H9 (cell line): ENCODE data around the gene PTK7. TPM values are rescaled to one million over a fixed set of nuclear protein-coding genes. Genes with fewer than 3 reads are reported as not detected.

Source experiments
- DNase-seq: peaks from one replicate; pipeline ENCODE4 v3.0.0-alpha.2; 2017
- H2AFZ ChIP-seq: one replicate; pipeline ENCODE4 v1.6.1; 2013; ENCODE audit warnings: mild to moderate bottlenecking, low read length, control low read depth, moderate library complexity
- H2AK5ac ChIP-seq: 2 replicates; pipeline ENCODE4 v1.6.1; 2013; ENCODE audit warnings: low read length, control low read depth, mixed read lengths; ENCODE audit not compliant: insufficient read length
- H2BK120ac ChIP-seq: one replicate; pipeline ENCODE4 v1.6.1; 2013; ENCODE audit warnings: low read depth, mild to moderate bottlenecking, low read length, control low read depth, inconsistent platforms; ENCODE audit not compliant: poor library complexity, severe bottlenecking
- H2BK12ac ChIP-seq: 2 replicates; pipeline ENCODE4 v1.6.1; 2013; ENCODE audit warnings: low read length, control low read depth, mixed read lengths, low read depth; ENCODE audit not compliant: insufficient read length
- H2BK15ac ChIP-seq: 2 replicates; pipeline ENCODE4 v1.6.1; 2013; ENCODE audit warnings: low read depth, low read length, control low read depth
- H2BK20ac ChIP-seq: one replicate; pipeline ENCODE4 v1.6.1; 2013; ENCODE audit warnings: low read depth, mild to moderate bottlenecking, low read length, control low read depth, inconsistent platforms; ENCODE audit not compliant: poor library complexity, severe bottlenecking
- H2BK5ac ChIP-seq: 2 replicates; pipeline ENCODE4 v1.6.1; 2013; ENCODE audit warnings: low read length, control low read depth, mixed read lengths; ENCODE audit not compliant: insufficient read length
- H3K14ac ChIP-seq: 2 replicates; pipeline ENCODE4 v1.6.1; 2013; ENCODE audit warnings: low read length, control low read depth; ENCODE audit not compliant: insufficient read depth
- H3K18ac ChIP-seq: 2 replicates; pipeline ENCODE4 v1.6.1; 2013; ENCODE audit warnings: low read depth, mild to moderate bottlenecking, mixed read lengths, low read length, control low read depth; ENCODE audit not compliant: insufficient read length
- H3K23ac ChIP-seq: 2 replicates; pipeline ENCODE4 v1.6.1; 2013; ENCODE audit warnings: low read length, control low read depth, mixed read lengths, low read depth; ENCODE audit not compliant: insufficient read length
- H3K23me2 ChIP-seq: 2 replicates; pipeline ENCODE4 v1.6.1; 2013; ENCODE audit warnings: low read depth, mild to moderate bottlenecking, mixed read lengths, low read length, control low read depth; ENCODE audit not compliant: insufficient read length, poor library complexity, severe bottlenecking
- H3K27ac ChIP-seq: 2 replicates; pipeline ENCODE4 v1.5.1; 2013; ENCODE audit warnings: low read length, control low read depth, mixed read lengths, low read depth; ENCODE audit not compliant: insufficient read length
- H3K27me3 ChIP-seq: 2 replicates; pipeline ENCODE4 v1.6.1; 2013; ENCODE audit warnings: low read length, control low read depth, inconsistent platforms; ENCODE audit not compliant: insufficient read depth
- H3K4ac ChIP-seq: 2 replicates; pipeline ENCODE4 v1.6.1; 2013; ENCODE audit warnings: low read depth, mild to moderate bottlenecking, control low read depth, inconsistent platforms, low read length, moderate library complexity
- H3K4me1 ChIP-seq: 2 replicates; pipeline ENCODE4 v1.6.1; 2013; ENCODE audit warnings: low read length, control low read depth, inconsistent platforms; ENCODE audit not compliant: insufficient read depth
- H3K4me2 ChIP-seq: 2 replicates; pipeline ENCODE4 v1.6.1; 2013; ENCODE audit warnings: low read length, control low read depth, mixed read lengths; ENCODE audit not compliant: insufficient read length, insufficient read depth
- H3K56ac ChIP-seq: 2 replicates; pipeline ENCODE4 v1.6.1; 2013; ENCODE audit warnings: low read depth, mild to moderate bottlenecking, mixed read lengths, low read length, control low read depth; ENCODE audit not compliant: insufficient read length
- H3K79me1 ChIP-seq: 2 replicates; pipeline ENCODE4 v1.6.1; 2013; ENCODE audit warnings: low read depth, mild to moderate bottlenecking, moderate library complexity, low read length, control low read depth, inconsistent platforms; ENCODE audit not compliant: insufficient read depth, poor library complexity, severe bottlenecking
- H3K79me2 ChIP-seq: 2 replicates; pipeline ENCODE4 v1.6.1; 2013; ENCODE audit warnings: low read length, control low read depth, inconsistent platforms; ENCODE audit not compliant: insufficient read depth
- H3K9ac ChIP-seq: 2 replicates; pipeline ENCODE4 v1.6.1; 2013; ENCODE audit warnings: low read length, control low read depth, mixed read lengths; ENCODE audit not compliant: insufficient read length; ENCODE audit errors: extremely low read depth
- H3K9me3 ChIP-seq: one replicate; pipeline ENCODE4 v1.6.1; 2013; ENCODE audit warnings: low read depth, low read length, inconsistent platforms; ENCODE audit not compliant: control insufficient read depth
- H3T11ph ChIP-seq: one replicate; pipeline ENCODE4 v1.6.1; 2013; ENCODE audit warnings: mild to moderate bottlenecking, low read length, control low read depth, inconsistent platforms
- H4K20me1 ChIP-seq: one replicate; pipeline ENCODE4 v1.6.1; 2013; ENCODE audit not compliant: control insufficient read depth, insufficient read length, insufficient read depth
- H4K5ac ChIP-seq: 2 replicates; pipeline ENCODE4 v1.6.1; 2013; ENCODE audit warnings: low read depth, mild to moderate bottlenecking, mixed read lengths, low read length, control low read depth; ENCODE audit not compliant: insufficient read length
- H4K8ac ChIP-seq: replicated peaks from 2 replicates; pipeline ENCODE4 v1.6.1; 2013; ENCODE audit warnings: low read length, control low read depth, mixed read lengths, low read depth; ENCODE audit not compliant: insufficient read length
- H4K91ac ChIP-seq: 2 replicates; pipeline ENCODE4 v1.6.1; 2013; ENCODE audit warnings: low read depth, mild to moderate bottlenecking, moderate library complexity, mixed read lengths, low read length, control low read depth; ENCODE audit not compliant: insufficient read length
- H3K27ac Mint-ChIP-seq, 3 experiments: 2 replicates in 2 of 3; 3 replicates in 1 of 3; pipeline ENCODE4 v1.8.0; 2020 to 2021; ENCODE audit warnings: mixed read lengths in 3 of 3, mild to moderate bottlenecking in 1 of 3, moderate library complexity in 1 of 3
- H3K27me3 Mint-ChIP-seq: 2 replicates; pipeline ENCODE4 v1.8.0; 2021; ENCODE audit warnings: low read depth, mild to moderate bottlenecking, moderate library complexity, mixed read lengths
- H3K36me3 Mint-ChIP-seq, 3 experiments: 2 replicates in 2 of 3; 3 replicates in 1 of 3; pipeline ENCODE4 v1.8.0; 2020 to 2021; ENCODE audit warnings: low read depth in 3 of 3, mixed read lengths in 3 of 3; ENCODE audit not compliant: insufficient read depth in 1 of 3
- H3K4me1 Mint-ChIP-seq, 2 experiments: 2 replicates each; pipeline ENCODE4 v1.8.0; 2020; ENCODE audit warnings: mixed read lengths in 2 of 2
- H3K4me3 Mint-ChIP-seq, 2 experiments: 2 replicates in 1 of 2; 3 replicates in 1 of 2; pipeline ENCODE4 v1.8.0; 2020 to 2021; ENCODE audit warnings: mild to moderate bottlenecking in 2 of 2, mixed read lengths in 2 of 2, moderate library complexity in 1 of 2
- H3K9me3 Mint-ChIP-seq, 2 experiments: 2 replicates in 1 of 2; 3 replicates in 1 of 2; pipeline ENCODE4 v1.8.0; 2020; ENCODE audit warnings: mild to moderate bottlenecking in 2 of 2, mixed read lengths in 2 of 2, moderate library complexity in 1 of 2
- CTCF ChIP-seq: fragments of 200-600 bp; sonication (generic); conservative IDR thresholded peaks from 3 replicates; pipeline ENCODE4 v1.8.0; 2021; ENCODE audit warnings: antibody characterized with exemption, mild to moderate bottlenecking
- WGBS: extraction: QIAGEN DNeasy Blood & Tissue Kit; methylation state at CpG from one replicate; pipeline ENCODE4 v1.1.7; 2013; ENCODE audit warnings: missing lambda C conversion rate, low lambda C conversion rate, mixed read lengths; ENCODE audit not compliant: insufficient read length; ENCODE audit errors: extremely low coverage; 5-methylcytosine and 5-hydroxymethylcytosine counted together
- total RNA-seq: library from RNA; stranded (reverse); gene quantifications from 2 replicates; pipeline ENCODE4 v1.2.1, GENCODE V29; 2021

Gene PTK7
- total RNA-seq, 1 experiment from 2014 or later: 128 TPM

GRCh38 chr6:43047998-43048397 is 28.1 kb upstream of the PTK7 start:
- H4K8ac ChIP-seq: no peak overlapping the region
- TF ChIP-seq CTCF: no peak
- Mint-ChIP-seq H3K4me3 (no peak overlapping the region; a peak in 1 of 5 replicates), H3K27ac (no peak overlapping the region), H3K36me3 (peaks cover 23 to 80% (median 78%) of the 10 kb centered on the region in 3 experiments), H3K4me1 (peaks cover 14 to 16% of the 10 kb centered on the region in 2 experiments), H3K27me3 (no peaks in the 10 kb centered on the region; the same call in 1 of the 2 replicates), H3K9me3 (no peaks in the 10 kb centered on the region; a peak in 1 of 5 replicates)
- no CpG with 5 or more reads among the region's 7 CpGs for WGBS
- H3K56ac ChIP-seq: no peak overlapping the region
- no peaks in the 10 kb centered on the region for H3K27me3 ChIP-seq
- no peaks in the 10 kb centered on the region for H3K9me3 ChIP-seq
- DNase-seq: peak; percentile 19
- peaks cover 3% of the 10 kb centered on the region for H3K23me2 ChIP-seq
- H2AFZ ChIP-seq: no peak overlapping the region
- no peak overlapping the region for H3K18ac ChIP-seq
- H2BK120ac ChIP-seq: no peak overlapping the region
- H2BK15ac ChIP-seq: no peak overlapping the region
- no peak overlapping the region for H3K4ac ChIP-seq
- H3K14ac ChIP-seq: no peak overlapping the region
- no peaks in the 10 kb centered on the region for H4K20me1 ChIP-seq
- no peak overlapping the region for H3K23ac ChIP-seq
- H2BK20ac ChIP-seq: no peak overlapping the region
- H4K5ac ChIP-seq: no peak overlapping the region
- no peaks in the 10 kb centered on the region for H3K4me1 ChIP-seq
- H3K79me1 ChIP-seq: no peaks in the 10 kb centered on the region
- H3K27ac ChIP-seq: no peak overlapping the region
- H2BK12ac ChIP-seq: no peak overlapping the region
- no peak overlapping the region for H3T11ph ChIP-seq
- H3K4me2 ChIP-seq: no peak overlapping the region
- H2BK5ac ChIP-seq: no peak overlapping the region
- no peak overlapping the region for H2AK5ac ChIP-seq
- H3K79me2 ChIP-seq: no peaks in the 10 kb centered on the region
- H3K9ac ChIP-seq: no peak overlapping the region
- H4K91ac ChIP-seq: no peak overlapping the region
